PC-9 (cell line): ENCODE data around the gene KIF21A.

ENCODE experiments used
- EZH2 ChIP-seq: fragments of 200-600 bp; sonication (generic); IDR thresholded peaks from 2 replicates; pipeline ENCODE4 v1.8.0; 2017; ENCODE audit warnings: antibody characterized with exemption, low read depth
- TF ChIP-seq, protein P1 (sequence below): fragments of 200-600 bp; sonication (generic); conservative IDR thresholded peaks from 2 replicates; pipeline ENCODE4 v1.6.1; 2017; ENCODE audit warnings: mixed run types, antibody characterized with exemption, mild to moderate bottlenecking, moderate library complexity

GRCh38 chr12:39297891-39298290 is 145.0 kb downstream of the KIF21A start:
- TF ChIP-seq, protein P1, sequence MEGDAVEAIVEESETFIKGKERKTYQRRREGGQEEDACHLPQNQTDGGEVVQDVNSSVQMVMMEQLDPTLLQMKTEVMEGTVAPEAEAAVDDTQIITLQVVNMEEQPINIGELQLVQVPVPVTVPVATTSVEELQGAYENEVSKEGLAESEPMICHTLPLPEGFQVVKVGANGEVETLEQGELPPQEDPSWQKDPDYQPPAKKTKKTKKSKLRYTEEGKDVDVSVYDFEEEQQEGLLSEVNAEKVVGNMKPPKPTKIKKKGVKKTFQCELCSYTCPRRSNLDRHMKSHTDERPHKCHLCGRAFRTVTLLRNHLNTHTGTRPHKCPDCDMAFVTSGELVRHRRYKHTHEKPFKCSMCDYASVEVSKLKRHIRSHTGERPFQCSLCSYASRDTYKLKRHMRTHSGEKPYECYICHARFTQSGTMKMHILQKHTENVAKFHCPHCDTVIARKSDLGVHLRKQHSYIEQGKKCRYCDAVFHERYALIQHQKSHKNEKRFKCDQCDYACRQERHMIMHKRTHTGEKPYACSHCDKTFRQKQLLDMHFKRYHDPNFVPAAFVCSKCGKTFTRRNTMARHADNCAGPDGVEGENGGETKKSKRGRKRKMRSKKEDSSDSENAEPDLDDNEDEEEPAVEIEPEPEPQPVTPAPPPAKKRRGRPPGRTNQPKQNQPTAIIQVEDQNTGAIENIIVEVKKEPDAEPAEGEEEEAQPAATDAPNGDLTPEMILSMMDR = no peak
- TF ChIP-seq EZH2 = no peak
